ENCODE results near the gene CYTH1. TPM values are rescaled to one million over a fixed set of nuclear protein-coding genes. Genes with fewer than 3 reads are reported as not detected.

CYTH1 gene
- total and polyA plus RNA-seq, 2 donors (not counting 1 experiment from before 2014, with no cell fraction given) = 255 to 353 TPM

- Histone ChIP-seq H2AFZ (ENCODE audit: insufficient read depth, low read depth, low read length, poor library complexity, severe bottlenecking) (no peak overlapping the region), H3K4me2 (replicated peaks; ENCODE audit: low read depth, low read length, poor library complexity, severe bottlenecking) (peak overlapping the region; percentile 13), H3K79me2 (ENCODE audit: control insufficient read depth, insufficient read depth, low read length) (peaks cover 17% of the 10 kb centered on the region), H3K4me1 (ENCODE audit: control insufficient read depth in 2 of 2, insufficient read depth in 2 of 2, low read length in 2 of 2) (peaks cover 8 to 11% of the 10 kb centered on the region in 2 donors), H3K9ac (ENCODE audit: low read length) (no peak overlapping the region), H3K4me3 (ENCODE audit: control extremely low read depth in 1 of 5, extremely low read depth in 1 of 5, insufficient read depth in 1 of 5, low read depth in 2 of 5, low read length in 4 of 5) (no peak overlapping the region), H3K27ac (ENCODE audit: low read length in 2 of 2) (peak overlapping the region in 1 of 2 donors; percentile 7), H3K27me3 (replicated peaks in 1 of 4; ENCODE audit: control extremely low read depth in 1 of 4, control insufficient read depth in 3 of 4, insufficient read depth in 4 of 4, low read length in 3 of 4) (no peaks in the 10 kb centered on the region), H3K9me3 (ENCODE audit: control extremely low read depth in 1 of 3, control insufficient read depth in 2 of 3, insufficient read depth in 1 of 3, low read length in 2 of 3) (no peaks in the 10 kb centered on the region), H4K20me1 (ENCODE audit: control insufficient read depth, insufficient read depth, low read length, poor library complexity, severe bottlenecking) (peaks cover 9% of the 10 kb centered on the region), H3K36me3 (replicated peaks in 1 of 2; ENCODE audit: control extremely low read depth in 1 of 2, control insufficient read depth in 1 of 2, extremely low read depth in 1 of 2, insufficient read depth in 2 of 2, low read length in 1 of 2) (peaks cover 5 to 79% of the 10 kb centered on the region in 2 experiments)
- Mint-ChIP-seq H3K4me1 (peaks cover 14% of the 10 kb centered on the region), H3K27ac (peak overlapping the region; percentile 33), H3K4me3 (peak overlapping the region; percentile 8), H3K9me3 (ENCODE audit: insufficient read depth) (no peaks in the 10 kb centered on the region), H3K27me3 (no peaks in the 10 kb centered on the region)
- 89% methylated on average over 16 of the region's 19 CpGs for WGBS (ENCODE audit: insufficient coverage)
- DNase-seq = no peak
- TF ChIP-seq EZH2 (IDR thresholded peaks at IDR 0.05; ENCODE audit: borderline replicate concordance, insufficient read depth, low read depth, low read length, poor library complexity, severe bottlenecking) = no peak
- TF ChIP-seq, protein P1, sequence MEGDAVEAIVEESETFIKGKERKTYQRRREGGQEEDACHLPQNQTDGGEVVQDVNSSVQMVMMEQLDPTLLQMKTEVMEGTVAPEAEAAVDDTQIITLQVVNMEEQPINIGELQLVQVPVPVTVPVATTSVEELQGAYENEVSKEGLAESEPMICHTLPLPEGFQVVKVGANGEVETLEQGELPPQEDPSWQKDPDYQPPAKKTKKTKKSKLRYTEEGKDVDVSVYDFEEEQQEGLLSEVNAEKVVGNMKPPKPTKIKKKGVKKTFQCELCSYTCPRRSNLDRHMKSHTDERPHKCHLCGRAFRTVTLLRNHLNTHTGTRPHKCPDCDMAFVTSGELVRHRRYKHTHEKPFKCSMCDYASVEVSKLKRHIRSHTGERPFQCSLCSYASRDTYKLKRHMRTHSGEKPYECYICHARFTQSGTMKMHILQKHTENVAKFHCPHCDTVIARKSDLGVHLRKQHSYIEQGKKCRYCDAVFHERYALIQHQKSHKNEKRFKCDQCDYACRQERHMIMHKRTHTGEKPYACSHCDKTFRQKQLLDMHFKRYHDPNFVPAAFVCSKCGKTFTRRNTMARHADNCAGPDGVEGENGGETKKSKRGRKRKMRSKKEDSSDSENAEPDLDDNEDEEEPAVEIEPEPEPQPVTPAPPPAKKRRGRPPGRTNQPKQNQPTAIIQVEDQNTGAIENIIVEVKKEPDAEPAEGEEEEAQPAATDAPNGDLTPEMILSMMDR (IDR thresholded peaks at IDR 0.05) = no peak
- no peak for ATAC-seq (ENCODE audit: low read depth)
- POLR2A ChIA-PET = no interaction called here
- intact Hi-C loops (cut with micrococcal nuclease) = no loop called here
- CTCF ChIA-PET = interaction anchor here (0.7 to 1.3 kb wide), 4 partner anchors 19 to 319 kb away, joined by 3 to 5 read pairs (median 3); no protein-coding TSS in a partner anchor
These were observed 36.2 kb upstream of the CYTH1 start for GRCh38 chr17:78818152-78818846.

DNA sequence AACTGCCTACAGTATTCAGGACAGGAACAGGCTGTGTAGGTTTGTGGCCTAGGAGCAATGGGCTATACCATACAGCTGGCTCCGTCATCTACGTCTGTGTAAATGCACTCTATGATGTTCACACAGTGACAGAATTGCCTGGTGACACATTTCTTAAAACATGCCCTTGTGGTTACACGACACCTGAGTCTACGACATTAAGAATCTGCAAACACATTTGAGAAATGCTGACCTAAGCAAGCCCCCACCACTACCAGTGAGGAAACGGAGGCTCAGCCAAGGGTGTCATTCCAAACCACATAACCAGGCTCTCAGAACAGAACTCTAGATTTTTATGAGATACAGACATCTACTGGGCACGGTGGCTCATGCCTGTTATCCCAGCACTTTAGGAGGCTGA lies 35.0 kb upstream of the CYTH1 start:
- no peak overlapping the region for H2AFZ ChIP-seq (ENCODE audit: insufficient read depth, low read depth, low read length, poor library complexity, severe bottlenecking)
- no peak overlapping the region for H3K27ac ChIP-seq (ENCODE audit: low read length in 2 of 2)
- no peaks in the 10 kb centered on the region for H3K9me3 Mint-ChIP-seq (ENCODE audit: insufficient read depth)
- no peak overlapping the region for H3K9ac ChIP-seq (ENCODE audit: low read length)
- no peak for DNase-seq
- intact Hi-C loops (cut with micrococcal nuclease) = no loop called here
- TF ChIP-seq, protein P1 (IDR thresholded peaks at IDR 0.05) = no peak
- TF ChIP-seq EZH2 (IDR thresholded peaks at IDR 0.05; ENCODE audit: borderline replicate concordance, insufficient read depth, low read depth, low read length, poor library complexity, severe bottlenecking) = no peak
- H3K4me1 ChIP-seq (ENCODE audit: control insufficient read depth in 2 of 2, insufficient read depth in 2 of 2, low read length in 2 of 2) = peaks cover 8 to 11% of the 10 kb centered on the region in 2 donors
- CTCF ChIA-PET = no interaction called here
- peaks cover 5 to 77% of the 10 kb centered on the region in 2 experiments for H3K36me3 ChIP-seq (replicated peaks in 1 of 2; ENCODE audit: control extremely low read depth in 1 of 2, control insufficient read depth in 1 of 2, extremely low read depth in 1 of 2, insufficient read depth in 2 of 2, low read length in 1 of 2)
- H3K4me3 Mint-ChIP-seq = no peak overlapping the region
- H4K20me1 ChIP-seq (ENCODE audit: control insufficient read depth, insufficient read depth, low read length, poor library complexity, severe bottlenecking) = no peaks in the 10 kb centered on the region
- no peaks in the 10 kb centered on the region for H3K27me3 Mint-ChIP-seq
- H3K4me3 ChIP-seq (ENCODE audit: control extremely low read depth in 1 of 5, extremely low read depth in 1 of 5, insufficient read depth in 1 of 5, low read depth in 2 of 5, low read length in 4 of 5) = no peak overlapping the region
- no peaks in the 10 kb centered on the region for H3K9me3 ChIP-seq (ENCODE audit: control extremely low read depth in 1 of 3, control insufficient read depth in 2 of 3, insufficient read depth in 1 of 3, low read length in 2 of 3)
- no peak overlapping the region for H3K4me2 ChIP-seq (replicated peaks; ENCODE audit: low read depth, low read length, poor library complexity, severe bottlenecking)
- H3K4me1 Mint-ChIP-seq = peaks cover 14% of the 10 kb centered on the region
- H3K79me2 ChIP-seq (ENCODE audit: control insufficient read depth, insufficient read depth, low read length) = peaks cover 16% of the 10 kb centered on the region
- no peaks in the 10 kb centered on the region for H3K27me3 ChIP-seq (replicated peaks in 1 of 4; ENCODE audit: control extremely low read depth in 1 of 4, control insufficient read depth in 3 of 4, insufficient read depth in 4 of 4, low read length in 3 of 4)
- peak; percentile 33 for ATAC-seq (ENCODE audit: low read depth)
- no peak overlapping the region for H3K27ac Mint-ChIP-seq
- 74% methylated on average over 6 of the region's 6 CpGs for WGBS (ENCODE audit: insufficient coverage)
- POLR2A ChIA-PET = interaction anchor here (0.7 kb wide), 1 partner anchor 1613 kb away, joined by 3 read pairs; no protein-coding TSS in a partner anchor

Measured in B cell (primary cell).